Measurements from ENCODE around the gene TNFAIP8L2. TPM values are rescaled to one million over a fixed set of nuclear protein-coding genes. Genes with fewer than 3 reads are reported as not detected.

The TNFAIP8L2 gene
- total and polyA plus RNA-seq, 8 donors: 0.16 to 3.8 (median 1.3) TPM

GRCh38 chr1:151144474-151145303 lies 11.8 kb upstream of the TNFAIP8L2 start:
- DNase-seq: no peak
- whole genome bisulfite sequencing, 2 donors: 73 to 74% methylated on average over 7 of the region's 7 CpGs
- Histone ChIP-seq H3K9me3 (no peaks in the 10 kb centered on the region), H3K4me1 (peaks cover 0 to 6% (median 0%) of the 10 kb centered on the region in 3 donors), H3K4me3 (peak overlapping the region in 1 of 4 donors; percentile 88), H3K27ac (no peak overlapping the region), H3K27me3 (no peaks in the 10 kb centered on the region), H3K36me3 (no peaks in the 10 kb centered on the region)
- FAIRE-seq: no peak
- no peak for TF ChIP-seq CTCF (IDR thresholded peaks at IDR 0.05)
- ATAC-seq: no peak
- intact Hi-C loops (cut with DNase I): loop anchor here in 1 of 3 donors (5.0 kb wide), 1 partner anchor 52 kb away; no protein-coding TSS in a partner anchor

- intact Hi-C loops (cut with DNase I): no loop called here
- no peaks in the 10 kb centered on the region for H3K36me3 ChIP-seq
- H3K27ac ChIP-seq: no peak overlapping the region
- ATAC-seq (peak; percentile 10 to 26 (median 18)), DNase-seq (peak in 2 of 6 donors; percentile 43 to 75), FAIRE-seq (no peak)
- TF ChIP-seq CTCF (IDR thresholded peaks at IDR 0.05): no peak
- no peaks in the 10 kb centered on the region for H3K27me3 ChIP-seq
- H3K9me3 ChIP-seq: no peaks in the 10 kb centered on the region
- peaks cover 0 to 6% (median 0%) of the 10 kb centered on the region in 3 donors for H3K4me1 ChIP-seq
- H3K4me3 ChIP-seq: peak overlapping the region; percentile 35 to 88 (median 58)
- 40 to 43% methylated on average over 42 to 43 of the region's 43 CpGs for WGBS, 2 donors
These were observed 11.0 kb upstream of the TNFAIP8L2 start for GRCh38 chr1:151145304-151146071.

GRCh38 chr1:151146072-151146411 lies 10.4 kb upstream of the TNFAIP8L2 start:
- no peak for DNase-seq
- 2% methylated on average over 26 of the region's 26 CpGs for WGBS, 2 donors

GRCh38 chr1:151146412-151147131 lies 9.9 kb upstream of the TNFAIP8L2 start, which contains the start of gene SEMA6C:
Gene SEMA6C, minus strand, starts transcription at chr1:151146631. Its CDS starts 4,010 bp downstream, at chr1:151142621.
- Histone ChIP-seq H3K27ac (no peak within 1 kb of the TSS), H3K4me1 (peaks cover 0 to 6% (median 0%) of the 10 kb centered on the region in 3 donors), H3K9me3 (no peaks in the 10 kb centered on the region), H3K4me3 (peak within 1 kb of the TSS; percentile 35 to 88 (median 58)), H3K27me3 (no peaks in the 10 kb centered on the region), H3K36me3 (no peaks in the 10 kb centered on the region)
- no peak for TF ChIP-seq CTCF (IDR thresholded peaks at IDR 0.05)
- FAIRE-seq (no peak), ATAC-seq (peak; percentile 99 to 100 (median 99)), DNase-seq (peak; percentile 93 to 98 (median 94))
- 0% methylated on average over 56 to 61 of the region's 61 CpGs for WGBS, 2 donors
- intact Hi-C loops (cut with DNase I): no loop called here

More at GRCh38 chr1:151146072-151146411, 10.4 kb upstream of the TNFAIP8L2 start:
- no peaks in the 10 kb centered on the region for H3K36me3 ChIP-seq
- H3K27me3 ChIP-seq: no peaks in the 10 kb centered on the region
- H3K4me3 ChIP-seq: peak overlapping the region; percentile 35 to 88 (median 58)
- intact Hi-C loops (cut with DNase I): no loop called here
- H3K9me3 ChIP-seq: no peaks in the 10 kb centered on the region
- FAIRE-seq: no peak
- ATAC-seq: peak; percentile 8 to 13 (median 10)
- H3K27ac ChIP-seq: no peak overlapping the region
- no peak for TF ChIP-seq CTCF (IDR thresholded peaks at IDR 0.05)
- peaks cover 0 to 6% (median 0%) of the 10 kb centered on the region in 3 donors for H3K4me1 ChIP-seq

Measured in pancreas (tissue), 10 donors.